Esophagus muscularis mucosa (tissue), 4 donors: Measurements from ENCODE around the gene NEK9.

Experiments
- CTCF ChIP-seq, 3 experiments: fragments of 200-600 bp in 2 of 3; fragments of 450-650 bp in 1 of 3; sonication (generic) in 2 of 3; IDR thresholded peaks; one replicate each; pipeline ENCODE4 v1.5.1; 2017 to 2019; ENCODE audit warnings: antibody characterized with exemption in 3 of 3, mild to moderate bottlenecking in 2 of 3, moderate library complexity in 1 of 3
- EP300 ChIP-seq: sonication (generic); formaldehyde crosslinking; IDR thresholded peaks from one replicate; pipeline ENCODE4 v1.6.1; 2017; ENCODE audit warnings: antibody characterized with exemption
- POLR2A ChIP-seq: fragments of 450-650 bp; IDR thresholded peaks from one replicate; pipeline ENCODE4 v1.6.1; 2017; ENCODE audit warnings: antibody characterized with exemption, moderate library complexity, mild to moderate bottlenecking, low read depth
- POLR2AphosphoS5 ChIP-seq, 2 donors: sonication (generic); formaldehyde crosslinking; IDR thresholded peaks; one replicate each; pipeline ENCODE4 v1.6.1; 2017; ENCODE audit warnings: antibody characterized with exemption in 2 of 2

GRCh38 chr14:75156901-75157300 lies 30.1 kb upstream of the NEK9 start:
- no peak for TF ChIP-seq POLR2AphosphoS5 (IDR thresholded peaks at IDR 0.05)
- TF ChIP-seq CTCF (IDR thresholded peaks at IDR 0.05): no peak
- TF ChIP-seq POLR2A: no peak
- no peak for TF ChIP-seq EP300
